Adrenal gland (tissue), 12 donors: ENCODE data around the gene CEBPZOS. TPM values are rescaled to one million over a fixed set of nuclear protein-coding genes. Genes with fewer than 3 reads are reported as not detected.

Experiments used
- DNase-seq, 7 donors: peaks; one replicate each; pipeline ENCODE4 v3.0.0-alpha.2; 2019 to 2020
- H3K27ac ChIP-seq, 5 donors: fragments of 200-600 bp; sonication (generic) in 4 of 5; 1 replicate in 3 of 5; 2 replicates in 2 of 5; pipeline versions ENCODE4 v1.5.1 to v1.8.0; 2016 to 2020; ENCODE audit warnings: mild to moderate bottlenecking in 1 of 5
- H3K27me3 ChIP-seq: fragments of 200-600 bp; 2 replicates; pipeline ENCODE4 v1.8.0; 2021
- H3K36me3 ChIP-seq, 2 donors: fragments of 200-600 bp; replicated peaks in 1 of 2; 1 replicate in 1 of 2; 2 replicates in 1 of 2; pipeline versions ENCODE4 v1.5.1 to v1.8.0; 2018 to 2022
- H3K4me1 ChIP-seq, 2 donors: fragments of 200-600 bp; replicated peaks in 1 of 2; 1 replicate in 1 of 2; 2 replicates in 1 of 2; pipeline versions ENCODE4 v1.5.1 to v1.8.0; 2018 to 2021
- H3K4me3 ChIP-seq, 4 donors: fragments of 200-600 bp; sonication (generic) in 3 of 4; one replicate each; pipeline ENCODE4 v1.5.1; 2016 to 2018
- H3K9me3 ChIP-seq, 3 donors: fragments of 200-600 bp; sonication (generic) in 1 of 3; replicated peaks in 1 of 3; 1 replicate in 2 of 3; 2 replicates in 1 of 3; pipeline versions ENCODE4 v1.5.1 to v1.8.0; 2016 to 2021
- CTCF ChIP-seq, 6 experiments: fragments of 450-650 bp in 4 of 6; fragments of 200-600 bp in 2 of 6; sonication (generic) in 1 of 6; IDR thresholded peaks; 1 replicate in 5 of 6; 2 replicates in 1 of 6; pipeline versions ENCODE4 v1.5.1 to v1.8.0; 2016 to 2021; ENCODE audit warnings: antibody characterized with exemption in 6 of 6, mild to moderate bottlenecking in 2 of 6, moderate library complexity in 1 of 6
- POLR2A ChIP-seq, 2 donors: fragments of 450-650 bp; IDR thresholded peaks; one replicate each; pipeline ENCODE4 v1.6.1; 2017; ENCODE audit warnings: antibody characterized with exemption in 2 of 2, mild to moderate bottlenecking in 2 of 2, moderate library complexity in 1 of 2
- WGBS, 4 donors: extraction: QIAGEN DNeasy Blood & Tissue Kit in 2 of 4; methylation state at CpG; one replicate each; pipeline versions ENCODE4 v1.1.5 to v1.1.7; 2013 to 2017; 5-methylcytosine and 5-hydroxymethylcytosine counted together
- intact Hi-C, 2 donors: fragments of 100-400 bp; cut with DNase I; formaldehyde crosslinking; loops; one replicate each; pipeline versions ENCODE4 v1.14.1 to v1.15.0; 2022 to 2023
- polyA plus RNA-seq, 3 donors: library from polyadenylated mRNA; stranded (reverse); fragments of 200-250 nt in 2 of 3; fragments of 350-450 nt in 1 of 3; fragmentation: Illumina TruSeq in 1 of 3; extraction: RNeasy Lipid Tissue Mini Kit (QIAGEN cat#74804) in 1 of 3; gene quantifications; one replicate each; pipeline ENCODE4 v1.2.3, GENCODE V29; 2013 to 2014
- total RNA-seq, 9 donors: library from RNA; depleted of rRNA in 4 of 9; stranded (reverse); fragments of >200 nt in 4 of 9; fragments of 120-200 nt in 1 of 9; fragmentation: NEBNext Ultra II Directional in 1 of 9; extraction: Animal tissue kit (Norgen Biotek cat#: 25700) in 1 of 9; gene quantifications; one replicate each; pipeline versions ENCODE4 v1.1.0 to v1.2.4, GENCODE V29; 2013 to 2023
- donor health status: healthy with polysubstance abuse.
- donor health status: Bipolar disorder and iron deficiency.
- donor health status: DM: yes; HTN: yes; CAD: no.
- donor health status: DM: no; HTN: no; CAD: no.
- donor health status: DM: no; HTN: no; CAD: no.
- donor health status: DM: yes; HTN: yes; CAD: no.

CEBPZOS gene
- total and polyA plus RNA-seq, 12 donors, result 27.9 to 186 (median 65.2) TPM

- H3K27me3 ChIP-seq, result no peaks in the 10 kb centered on the region
- TF ChIP-seq CTCF (IDR thresholded peaks at IDR 0.05) (no peak), POLR2A (IDR thresholded peaks at IDR 0.05) (no peak)
- DNase-seq, result peak; percentile 44 to 76 (median 62)
- intact Hi-C loops, result no loop called here
- peaks cover 16 to 44% of the 10 kb centered on the region in 2 donors for H3K4me1 ChIP-seq
- H3K9me3 ChIP-seq, result no peaks in the 10 kb centered on the region
- WGBS, 4 donors, result 11 to 15% (median 14%) methylated on average over 17 to 18 of the region's 18 CpGs
- peak overlapping the region; percentile 24 to 100 (median 87) for H3K4me3 ChIP-seq
- peak overlapping the region in 4 of 5 donors; percentile 94 to 98 (median 96) for H3K27ac ChIP-seq
- H3K36me3 ChIP-seq, result peaks cover 0 to 14% of the 10 kb centered on the region in 2 donors
These were observed 36.0 kb downstream of the CEBPZOS start for GRCh38 chr2:37232131-37232933.

DNA sequence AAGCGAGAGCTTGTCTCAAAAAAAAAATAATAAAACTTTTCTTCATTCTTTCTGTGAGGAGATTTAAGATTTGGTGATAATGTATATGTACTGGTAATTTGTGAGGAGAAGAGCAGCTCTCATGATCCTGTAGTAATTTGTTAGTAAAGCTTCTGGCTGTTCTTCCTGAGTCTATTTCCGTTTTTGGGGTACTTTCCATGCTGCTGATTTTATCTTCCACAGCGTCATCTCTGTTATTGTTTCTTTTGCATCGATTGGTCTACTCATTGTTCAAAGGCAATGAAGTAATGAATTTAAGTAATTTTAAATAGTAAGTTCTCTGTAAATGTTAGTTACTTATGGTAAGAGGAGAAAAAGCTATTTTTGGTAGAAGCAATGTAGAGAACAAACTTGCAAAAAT, 47.1 kb downstream of the CEBPZOS start:
- 90 to 96% (median 95%) methylated on average over 4 of the region's 4 CpGs for WGBS, 4 donors
- peaks cover 0 to 9% of the 10 kb centered on the region in 2 donors for H3K4me1 ChIP-seq
- no peak for DNase-seq
- H3K36me3 ChIP-seq, result peaks cover 0 to 49% of the 10 kb centered on the region in 2 donors
- H3K27me3 ChIP-seq, result no peaks in the 10 kb centered on the region
- no peak overlapping the region for H3K4me3 ChIP-seq
- no peaks in the 10 kb centered on the region for H3K9me3 ChIP-seq
- no peak overlapping the region for H3K27ac ChIP-seq
- intact Hi-C loops, result no loop called here
- TF ChIP-seq CTCF (IDR thresholded peaks at IDR 0.05), result no peak
- TF ChIP-seq POLR2A (IDR thresholded peaks at IDR 0.05), result no peak

DNA sequence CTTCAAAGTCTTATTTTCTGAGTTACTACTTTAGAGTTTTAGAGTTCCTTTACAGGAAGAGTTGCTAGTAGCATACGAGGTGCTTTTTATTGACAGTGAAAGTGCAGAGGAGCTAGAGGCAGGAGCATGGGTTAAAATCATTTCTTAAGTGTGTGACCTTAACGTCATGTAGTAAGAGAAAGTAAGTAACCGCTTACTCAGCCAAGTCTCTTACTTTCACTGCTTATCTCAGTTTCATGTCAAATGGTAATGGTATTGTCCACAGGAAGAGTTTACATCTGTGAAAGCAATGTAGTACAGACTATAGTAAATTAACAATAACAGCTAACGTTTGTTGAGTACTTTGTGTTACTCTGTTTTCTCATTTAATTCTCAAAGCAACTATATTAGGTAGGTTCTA, 47.7 kb downstream of the CEBPZOS start:
- peaks cover 0 to 9% of the 10 kb centered on the region in 2 donors for H3K4me1 ChIP-seq
- 35 to 46% (median 39%) methylated on average over 4 of the region's 4 CpGs for WGBS, 4 donors
- H3K27me3 ChIP-seq, result no peaks in the 10 kb centered on the region
- DNase-seq, result no peak
- H3K27ac ChIP-seq, result peak overlapping the region in 2 of 5 donors; percentile 26 to 39
- peaks cover 0 to 51% of the 10 kb centered on the region in 2 donors for H3K36me3 ChIP-seq
- H3K4me3 ChIP-seq, result no peak overlapping the region
- intact Hi-C loops, result no loop called here
- no peaks in the 10 kb centered on the region for H3K9me3 ChIP-seq
- no peak for TF ChIP-seq CTCF (IDR thresholded peaks at IDR 0.05)
- no peak for TF ChIP-seq POLR2A (IDR thresholded peaks at IDR 0.05)

- Histone ChIP-seq H3K27me3 (no peaks in the 10 kb centered on the region), H3K27ac (no peak overlapping the region), H3K4me3 (no peak overlapping the region), H3K4me1 (peaks cover 0 to 9% of the 10 kb centered on the region in 2 donors), H3K36me3 (peaks cover 0 to 49% of the 10 kb centered on the region in 2 donors), H3K9me3 (no peaks in the 10 kb centered on the region)
- intact Hi-C loops, result no loop called here
- no peak for DNase-seq
- 92 to 95% (median 94%) methylated on average over 3 of the region's 3 CpGs for WGBS, 4 donors
- no peak for TF ChIP-seq CTCF (IDR thresholded peaks at IDR 0.05)
- no peak for TF ChIP-seq POLR2A (IDR thresholded peaks at IDR 0.05)
These were observed 48.5 kb downstream of the CEBPZOS start for GRCh38 chr2:37244755-37245154.
